GM12875 (cell line): ENCODE measurements around the gene ZNF574.

Experiments
- H3K4me3 ChIP-seq: one replicate; pipeline ENCODE4 v1.5.1; 2011; ENCODE audit warnings: low read depth, low read length, control low read depth
- CTCF ChIP-seq: IDR thresholded peaks from 2 replicates; pipeline ENCODE4 v1.5.1; 2011; ENCODE audit warnings: low read depth, mild to moderate bottlenecking, control low read depth, inconsistent platforms, low read length, moderate library complexity, borderline replicate concordance; ENCODE audit not compliant: insufficient read depth

The ZNF574 gene

GRCh38 chr19:42051166-42052115 lies 24.5 kb upstream of the ZNF574 start:
- no peak overlapping the region for H3K4me3 ChIP-seq
- TF ChIP-seq CTCF, result no peak

- no peak overlapping the region for H3K4me3 ChIP-seq
- no peak for TF ChIP-seq CTCF
Measured at GRCh38 chr19:42052241-42052863, 23.6 kb upstream of the ZNF574 start.

GRCh38 chr19:42053037-42053935 lies 22.7 kb upstream of the ZNF574 start:
- H3K4me3 ChIP-seq, result no peak overlapping the region
- no peak for TF ChIP-seq CTCF

- no peak overlapping the region for H3K4me3 ChIP-seq
- no peak for TF ChIP-seq CTCF
Measured at GRCh38 chr19:42054205-42054604, 21.8 kb upstream of the ZNF574 start.

- no peak for TF ChIP-seq CTCF
Measured at GRCh38 chr19:42057846-42058245, 18.1 kb upstream of the ZNF574 start.

GRCh38 chr19:42059196-42059595 lies 16.8 kb upstream of the ZNF574 start:
- no peak for TF ChIP-seq CTCF
- H3K4me3 ChIP-seq, result no peak overlapping the region

More at GRCh38 chr19:42057846-42058245, 18.1 kb upstream of the ZNF574 start:
- H3K4me3 ChIP-seq, result no peak overlapping the region
